SK-N-MC (cell line): ENCODE results near the gene B4GALT4.
"Not testable (repeated sequence)": the region's sequence is repeated elsewhere in the genome, so short reads cannot be mapped to it uniquely, and the experiment has no call there.

ENCODE experiments used
- DNase-seq: peaks from one replicate; pipeline ENCODE4 v3.0.0-alpha.2; 2011; ENCODE audit warnings: low read depth, low spot score
- H3K27ac ChIP-seq: fragments of 200-600 bp; sonication (generic); 2 replicates; pipeline ENCODE4 v1.5.1; 2016; ENCODE audit warnings: mixed run types
- H3K36me3 ChIP-seq: fragments of 200-600 bp; sonication (generic); 2 replicates; pipeline ENCODE4 v1.6.1; 2017; ENCODE audit warnings: antibody characterized with exemption, low read length, mixed read lengths; ENCODE audit not compliant: insufficient read depth
- H3K4me3 ChIP-seq: fragments of 200-600 bp; sonication (generic); 2 replicates; pipeline ENCODE4 v1.5.1; 2016
- H3K9ac ChIP-seq: fragments of 200-600 bp; sonication (generic); 2 replicates; pipeline ENCODE4 v1.8.0; 2017; ENCODE audit warnings: mixed run types, mixed read lengths; ENCODE audit not compliant: insufficient read length
- H3K9me3 ChIP-seq: fragments of 200-600 bp; sonication (generic); 2 replicates; pipeline ENCODE4 v1.6.1; 2017; ENCODE audit warnings: low read depth, mild to moderate bottlenecking, antibody characterized with exemption, low read length, moderate library complexity, mixed read lengths
- EZH2 ChIP-seq: fragments of 200-600 bp; sonication (generic); IDR thresholded peaks from one replicate; pipeline ENCODE4 v1.6.1; 2017; ENCODE audit warnings: antibody characterized with exemption
- FOXP2 ChIP-seq: optimal IDR thresholded peaks from 2 replicates; pipeline ENCODE3; 2011; ENCODE audit warnings: mild to moderate bottlenecking, moderate library complexity; ENCODE audit not compliant: insufficient read depth; ENCODE audit errors: extremely low read length, control extremely low read depth
- POLR2AphosphoS5 ChIP-seq: IDR thresholded peaks from 2 replicates; pipeline ENCODE4 v1.6.1; 2012; ENCODE audit warnings: mild to moderate bottlenecking, low read depth, low read length, borderline replicate concordance

B4GALT4 gene, protein sequence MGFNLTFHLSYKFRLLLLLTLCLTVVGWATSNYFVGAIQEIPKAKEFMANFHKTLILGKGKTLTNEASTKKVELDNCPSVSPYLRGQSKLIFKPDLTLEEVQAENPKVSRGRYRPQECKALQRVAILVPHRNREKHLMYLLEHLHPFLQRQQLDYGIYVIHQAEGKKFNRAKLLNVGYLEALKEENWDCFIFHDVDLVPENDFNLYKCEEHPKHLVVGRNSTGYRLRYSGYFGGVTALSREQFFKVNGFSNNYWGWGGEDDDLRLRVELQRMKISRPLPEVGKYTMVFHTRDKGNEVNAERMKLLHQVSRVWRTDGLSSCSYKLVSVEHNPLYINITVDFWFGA

DNA sequence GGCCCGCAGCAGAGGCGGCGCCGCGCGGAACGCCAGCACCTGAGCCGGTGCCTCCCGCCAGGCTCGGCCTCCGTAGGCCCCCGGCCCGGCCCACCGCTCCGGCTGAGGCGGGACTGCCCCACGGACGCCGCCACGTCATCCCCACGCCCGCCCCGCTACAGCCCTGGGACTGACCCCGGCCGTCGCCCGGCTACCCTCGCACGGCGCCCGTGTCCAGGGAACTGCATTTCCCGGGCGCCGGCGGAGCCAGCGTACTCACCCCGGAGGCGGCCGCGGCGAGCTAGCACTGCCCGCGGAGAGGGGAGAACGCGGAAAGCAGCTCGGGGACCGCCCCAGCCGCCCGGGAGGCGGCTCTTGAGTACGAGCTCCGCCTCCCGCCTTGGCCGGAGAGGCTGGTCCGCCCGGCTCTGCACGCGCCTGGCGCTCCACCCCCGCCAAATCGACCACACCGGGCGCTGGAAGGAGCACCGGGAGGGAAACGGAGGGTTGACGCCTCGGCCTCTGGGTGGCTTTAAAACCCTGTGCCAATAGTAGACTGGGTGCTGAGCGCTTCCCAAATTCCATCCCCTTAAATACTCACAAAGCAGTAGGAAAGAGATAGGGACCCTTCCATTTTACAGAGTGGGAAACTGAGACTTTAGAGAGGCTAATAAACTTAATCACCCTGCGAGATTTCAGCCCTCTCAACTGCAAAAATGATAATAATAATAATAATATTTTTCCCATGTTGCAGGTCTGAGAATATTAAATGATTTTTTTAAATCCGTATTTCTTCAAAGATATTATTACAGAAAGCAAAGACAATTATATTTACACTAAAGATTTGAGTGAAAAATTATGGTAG, at the start of gene B4GALT4:
Gene B4GALT4 (minus strand): TSS at position 288 of the 844 bp plus-strand sequence. CDS start 10,779 bp downstream, outside the sequence.
- Histone ChIP-seq H3K9ac (peak within 1 kb of the TSS; percentile 82), H3K36me3 (peaks cover 7% of the 10 kb centered on the region; the same call in 1 of the 2 replicates), H3K9me3 (no peaks in the 10 kb centered on the region), H3K4me3 (peak within 1 kb of the TSS; percentile 87), H3K27ac (no peak within 1 kb of the TSS; the same call in 1 of the 2 replicates)
- TF ChIP-seq POLR2AphosphoS5 (peak; percentile 82), FOXP2 (no peak)
- DNase-seq = no peak

GRCh38 chr3:119289404-119289770, 48.7 kb upstream of the B4GALT4 start:
- no peaks in the 10 kb centered on the region for H3K36me3 ChIP-seq
- TF ChIP-seq EZH2 (no peak), FOXP2 (no peak), POLR2AphosphoS5 (no peak)
- DNase-seq = no peak
- H3K27ac ChIP-seq = no peak overlapping the region
- H3K9me3 ChIP-seq = no peaks in the 10 kb centered on the region
- H3K9ac ChIP-seq = no peak overlapping the region
- H3K4me3 ChIP-seq = no peak overlapping the region

GRCh38 chr3:119288669-119289403, 48.2 kb upstream of the B4GALT4 start:
- H3K36me3 ChIP-seq = no peaks in the 10 kb centered on the region
- H3K9ac ChIP-seq = no peak overlapping the region
- H3K27ac ChIP-seq = no peak overlapping the region
- H3K9me3 ChIP-seq = no peaks in the 10 kb centered on the region
- H3K4me3 ChIP-seq = no peak overlapping the region
- no peak for DNase-seq
- TF ChIP-seq POLR2AphosphoS5 (no peak), EZH2 (no peak), FOXP2 (no peak)

DNA sequence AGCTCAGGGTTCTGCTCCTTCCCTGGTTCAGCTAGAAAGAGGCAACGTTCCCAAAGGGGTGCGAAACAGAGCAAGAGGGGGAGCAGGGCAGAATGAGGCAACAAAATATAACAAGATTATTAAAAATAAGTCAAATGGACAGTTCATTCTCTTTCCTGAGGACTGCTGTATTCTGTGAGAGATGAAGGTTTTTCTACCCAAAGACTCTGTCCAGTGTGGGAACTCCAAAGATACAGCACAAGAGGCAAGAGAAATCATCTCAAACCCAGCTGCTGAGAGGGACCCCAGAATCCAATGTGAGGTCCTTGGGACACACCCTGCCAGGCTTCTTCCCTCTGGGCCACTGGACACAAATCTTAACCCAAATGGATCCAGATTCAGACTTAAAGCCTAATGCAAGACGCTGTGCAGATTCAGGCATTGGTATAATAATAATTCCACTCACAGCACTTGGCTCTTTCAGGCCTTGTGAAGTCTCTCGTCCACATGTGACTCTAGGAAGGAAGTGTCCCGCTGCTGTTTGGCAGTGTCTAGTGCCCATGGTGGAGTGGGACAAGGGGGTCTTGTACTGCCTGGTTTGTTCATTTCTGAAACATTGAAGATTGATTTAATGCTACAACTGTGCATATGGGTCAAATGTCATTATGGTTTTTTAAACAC, 39.0 kb upstream of the B4GALT4 start:
- H3K36me3 ChIP-seq = no peaks in the 10 kb centered on the region
- no peak overlapping the region for H3K4me3 ChIP-seq
- 0 out of 2 replicates have a peak, but pooled peaks cover 2% of the 10 kb centered on the region for H3K9me3 ChIP-seq
- no peak overlapping the region for H3K9ac ChIP-seq
- H3K27ac ChIP-seq = no peak overlapping the region
- TF ChIP-seq EZH2 (no peak), FOXP2 (no peak), POLR2AphosphoS5 (no peak)
- no peak for DNase-seq

- DNase-seq = no peak
- Histone ChIP-seq H3K36me3 (no peaks in the 10 kb centered on the region), H3K27ac (no peak overlapping the region), H3K9me3 (0 out of 2 replicates have a peak, but pooled peaks cover 2% of the 10 kb centered on the region), H3K4me3 (no peak overlapping the region), H3K9ac (no peak overlapping the region)
- TF ChIP-seq POLR2AphosphoS5 (no peak), EZH2 (no peak), FOXP2 (no peak)
Measured at GRCh38 chr3:119279101-119279554, 38.5 kb upstream of the B4GALT4 start.

DNA sequence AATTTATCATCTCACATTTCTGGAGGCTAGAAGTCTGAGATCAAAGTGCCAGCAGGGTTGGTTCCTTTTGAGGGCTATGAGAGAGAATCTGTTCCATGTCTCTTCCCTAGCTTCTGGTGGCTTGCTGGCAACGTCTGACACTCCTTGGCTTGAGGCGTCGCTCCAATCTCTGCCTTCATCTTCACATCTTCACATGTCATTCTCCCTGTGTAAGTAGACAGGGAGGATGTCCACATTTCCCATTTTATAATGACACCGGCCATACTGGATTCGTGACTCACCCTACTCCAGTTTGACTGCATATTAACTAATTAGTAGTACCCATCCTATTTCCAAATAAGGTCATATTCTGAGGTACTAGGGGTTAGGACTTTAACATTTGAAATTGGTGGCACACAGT, 36.0 kb upstream of the B4GALT4 start:
- H3K27ac ChIP-seq = no peak overlapping the region
- H3K4me3 ChIP-seq = no peak overlapping the region
- TF ChIP-seq EZH2 (no peak), FOXP2 (no peak), POLR2AphosphoS5 (no peak)
- no peaks in the 10 kb centered on the region for H3K36me3 ChIP-seq
- no peak for DNase-seq
- no peak overlapping the region for H3K9ac ChIP-seq
- no peaks in the 10 kb centered on the region for H3K9me3 ChIP-seq

DNA sequence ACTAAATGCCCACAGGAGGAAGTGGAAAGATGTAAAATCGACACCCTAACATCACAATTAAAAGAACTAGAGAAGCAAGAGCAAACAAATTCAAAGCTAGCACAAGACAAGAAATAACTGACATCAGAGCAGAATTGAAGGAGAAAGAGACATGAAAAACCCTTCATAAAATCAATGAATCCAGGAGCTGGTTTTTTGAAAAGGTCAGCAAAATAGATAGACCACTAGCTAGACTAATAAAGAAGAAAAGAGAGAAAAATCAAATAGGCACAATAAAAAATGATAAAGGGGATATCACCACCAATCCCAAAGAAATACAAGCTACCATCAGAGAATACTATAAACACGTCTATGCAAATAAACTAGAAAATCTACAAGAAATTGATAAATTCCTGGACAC, 29.5 kb upstream of the B4GALT4 start:
- H3K4me3 ChIP-seq, DNase-seq, H3K27ac ChIP-seq, H3K36me3 ChIP-seq, H3K9me3 ChIP-seq, H3K9ac ChIP-seq: not testable (repeated sequence)

GRCh38 chr3:119261055-119261454, 20.4 kb upstream of the B4GALT4 start:
- Histone ChIP-seq H3K9me3 (no peaks in the 10 kb centered on the region), H3K36me3 (no peaks in the 10 kb centered on the region), H3K4me3 (no peak overlapping the region), H3K9ac (no peak overlapping the region), H3K27ac (no peak overlapping the region)
- TF ChIP-seq EZH2 (no peak), POLR2AphosphoS5 (no peak), FOXP2 (no peak)
- DNase-seq = no peak

DNA sequence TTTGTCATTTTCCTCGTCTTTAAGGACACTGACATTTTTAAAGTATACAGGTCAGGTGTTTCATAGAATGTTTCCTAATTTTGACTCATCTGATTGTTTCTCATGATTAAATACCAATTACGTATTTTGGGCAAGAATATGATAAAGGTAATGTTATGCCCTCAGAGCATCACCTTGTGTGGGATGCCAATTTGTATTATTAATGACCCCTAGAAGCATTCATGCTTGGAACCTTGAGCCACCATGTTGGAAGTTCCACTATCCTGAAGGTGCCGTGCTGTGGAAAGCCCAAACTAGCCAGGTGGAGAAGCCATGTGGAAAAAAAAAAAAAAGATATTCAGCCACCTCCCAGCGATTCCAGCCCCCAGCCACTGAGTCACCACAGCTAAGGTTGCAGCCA, 19.1 kb upstream of the B4GALT4 start:
- TF ChIP-seq POLR2AphosphoS5 (no peak), EZH2 (no peak), FOXP2 (no peak)
- H3K9ac ChIP-seq = no peak overlapping the region
- no peaks in the 10 kb centered on the region for H3K36me3 ChIP-seq
- H3K9me3 ChIP-seq = no peaks in the 10 kb centered on the region
- no peak overlapping the region for H3K4me3 ChIP-seq
- H3K27ac ChIP-seq = no peak overlapping the region
- DNase-seq = no peak
